GM10847 (cell line): ENCODE results near the gene MMRN1.

ENCODE experiments used
- POLR2A ChIP-seq: IDR thresholded peaks from 2 replicates; pipeline ENCODE4 v1.6.1; 2011; ENCODE audit not compliant: insufficient read length; ENCODE audit errors: extremely low read depth

Gene MMRN1

DNA sequence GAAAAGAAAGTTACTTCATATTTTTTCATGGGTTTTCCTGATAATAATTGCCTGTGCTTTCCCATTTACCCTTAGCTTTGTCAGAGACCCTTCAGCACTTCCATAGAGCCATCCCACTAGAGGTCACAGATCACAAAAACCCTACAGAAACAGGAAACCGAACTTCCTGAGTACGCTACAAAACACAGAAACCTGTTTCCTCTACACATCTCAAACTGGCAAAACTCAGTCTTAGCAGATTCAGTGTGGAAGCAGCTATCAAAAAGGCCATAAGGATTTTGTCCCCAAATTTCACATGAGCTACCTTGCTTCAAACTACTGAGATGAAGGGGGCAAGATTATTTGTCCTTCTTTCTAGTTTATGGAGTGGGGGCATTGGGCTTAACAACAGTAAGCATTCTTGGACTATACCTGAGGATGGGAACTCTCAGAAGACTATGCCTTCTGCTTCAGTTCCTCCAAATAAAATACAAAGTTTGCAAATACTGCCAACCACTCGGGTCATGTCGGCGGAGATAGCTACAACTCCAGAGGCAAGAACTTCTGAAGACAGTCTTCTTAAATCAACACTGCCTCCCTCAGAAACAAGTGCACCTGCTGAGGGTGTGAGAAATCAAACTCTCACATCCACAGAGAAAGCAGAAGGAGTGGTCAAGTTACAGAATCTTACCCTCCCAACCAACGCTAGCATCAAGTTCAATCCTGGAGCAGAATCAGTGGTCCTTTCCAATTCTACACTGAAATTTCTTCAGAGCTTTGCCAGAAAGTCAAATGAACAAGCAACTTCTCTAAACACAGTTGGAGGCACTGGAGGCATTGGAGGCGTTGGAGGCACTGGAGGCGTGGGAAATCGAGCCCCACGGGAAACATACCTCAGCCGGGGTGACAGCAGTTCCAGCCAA lies at the start of gene MMRN1:
Gene MMRN1 (plus strand): TSS at position 206 of the 902 bp plus-strand sequence. CDS start 118 bp downstream, at position 324.
- TF ChIP-seq POLR2A: no peak

DNA sequence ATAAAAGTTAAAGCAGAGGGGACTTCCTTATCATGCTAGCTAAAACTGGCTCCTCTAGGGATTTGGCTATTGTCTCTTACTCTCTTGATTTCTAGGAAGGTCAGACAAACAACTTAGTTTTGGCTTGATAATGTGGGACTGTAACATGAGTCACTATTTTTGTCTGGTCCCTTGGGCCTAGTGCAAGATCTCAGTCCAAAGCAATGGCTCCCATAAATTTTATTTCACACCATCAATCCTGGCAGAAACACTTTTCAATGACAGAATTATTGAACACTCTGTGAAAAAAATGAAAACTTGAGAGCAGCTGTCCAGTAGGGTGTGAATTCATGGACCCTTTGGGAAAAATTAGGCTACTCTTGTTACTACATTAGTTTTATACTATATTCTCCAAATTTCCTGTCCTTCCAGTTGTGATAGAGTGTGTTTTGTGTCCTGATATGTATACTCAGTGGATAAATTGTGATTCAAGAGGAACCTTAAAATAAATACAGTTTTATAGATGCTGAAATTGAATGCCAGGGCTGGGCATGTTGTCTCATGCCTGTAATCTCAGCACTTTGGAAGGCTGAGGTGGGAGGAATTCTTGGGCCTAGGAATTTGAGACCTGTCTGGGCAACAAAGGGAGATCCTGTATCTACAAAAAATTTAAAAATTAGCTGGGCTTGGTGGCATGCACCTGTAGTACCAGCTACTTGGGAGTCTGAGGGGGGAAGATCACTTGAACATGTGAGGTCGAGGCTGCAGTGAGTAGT lies 46.9 kb upstream of the MMRN1 start:
- TF ChIP-seq POLR2A: no peak

- no peak for TF ChIP-seq POLR2A
Observed at GRCh38 chr4:89855236-89855635, 39.4 kb upstream of the MMRN1 start.

DNA sequence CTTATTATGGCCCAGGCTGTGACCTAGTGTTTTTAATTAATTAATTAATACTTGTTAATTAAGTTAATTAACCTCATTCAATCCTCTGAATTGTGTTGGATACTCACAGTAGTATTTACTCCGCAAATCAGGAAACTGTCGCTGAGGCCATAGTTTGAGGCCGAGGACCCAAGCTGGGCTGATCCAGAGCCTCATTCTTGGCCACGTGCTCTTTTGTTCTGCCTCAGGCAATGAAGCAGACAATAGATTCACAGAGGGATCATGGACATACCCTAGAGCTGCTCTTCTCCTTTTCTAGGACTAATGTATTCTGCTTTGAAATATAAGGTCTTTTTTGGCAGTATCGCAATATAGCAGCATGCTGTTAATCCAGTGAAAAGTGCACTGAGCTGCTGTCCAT lies 33.7 kb upstream of the MMRN1 start:
- no peak for TF ChIP-seq POLR2A

DNA sequence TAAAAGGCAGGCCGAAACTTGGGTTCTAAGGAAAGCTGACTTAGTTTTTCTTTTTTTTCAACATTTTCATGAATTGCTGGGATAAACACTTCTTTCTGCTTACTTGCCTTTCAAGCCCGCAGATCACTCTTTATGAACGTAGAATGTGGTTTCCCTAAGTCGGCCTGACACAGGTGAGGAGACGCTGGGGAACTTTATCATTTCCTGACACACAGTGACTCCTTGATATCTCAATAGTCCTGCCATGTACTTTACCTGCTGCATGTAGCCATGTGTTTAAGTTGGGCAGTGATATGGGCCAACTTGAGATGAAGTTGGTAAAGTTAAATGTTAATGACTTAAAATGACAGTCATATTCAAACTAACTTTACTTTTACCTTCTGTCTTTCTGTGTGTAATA lies 31.1 kb upstream of the MMRN1 start:
- no peak for TF ChIP-seq POLR2A

DNA sequence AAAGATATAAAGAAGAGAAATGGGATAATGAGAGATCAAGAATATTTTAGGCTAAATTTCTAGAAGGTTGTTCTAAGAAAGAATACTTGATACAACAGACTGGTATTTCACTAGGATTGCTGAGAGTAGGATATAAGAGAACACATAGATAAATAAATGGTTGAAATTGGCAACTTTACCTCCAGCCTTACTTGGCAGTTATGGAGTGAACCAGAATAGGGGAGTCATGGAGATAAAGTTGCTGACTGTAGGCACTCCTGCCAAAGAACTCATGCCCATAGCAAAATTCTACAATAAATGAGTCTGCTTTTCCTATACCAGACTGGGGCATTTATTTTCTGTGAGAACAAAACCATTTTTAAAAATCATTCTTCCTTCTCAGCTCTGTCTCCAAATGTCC lies 26.4 kb upstream of the MMRN1 start:
- no peak for TF ChIP-seq POLR2A

DNA sequence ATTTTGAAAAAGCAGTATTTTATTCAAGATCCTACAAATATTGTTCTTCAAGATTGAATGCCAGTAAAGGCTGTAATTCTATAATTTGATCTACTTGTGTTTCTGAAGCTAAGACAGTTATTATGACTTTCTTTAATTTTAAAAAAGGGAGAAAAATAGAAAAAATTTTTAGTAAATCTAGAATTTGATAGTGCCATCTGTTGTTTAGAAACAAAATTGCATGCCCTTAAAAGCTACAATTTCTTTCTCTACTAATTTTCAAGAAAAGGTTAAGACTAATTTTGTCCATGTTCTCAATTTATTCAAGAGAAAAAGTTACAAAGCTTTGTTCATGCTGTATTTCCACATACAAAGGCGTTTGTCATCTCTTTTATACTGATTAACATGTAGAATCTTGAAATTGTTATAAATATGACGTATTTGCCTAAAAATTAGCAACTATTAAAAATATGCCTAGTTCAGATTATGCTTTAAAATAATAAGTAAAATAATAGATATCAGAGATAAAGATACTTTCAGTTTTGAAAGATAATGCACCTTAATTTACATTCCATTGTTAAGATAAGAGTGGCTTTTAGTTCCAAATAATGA lies 25.6 kb upstream of the MMRN1 start:
- no peak for TF ChIP-seq POLR2A

- TF ChIP-seq POLR2A: no peak
Observed at GRCh38 chr4:89871211-89871610, 23.4 kb upstream of the MMRN1 start.

DNA sequence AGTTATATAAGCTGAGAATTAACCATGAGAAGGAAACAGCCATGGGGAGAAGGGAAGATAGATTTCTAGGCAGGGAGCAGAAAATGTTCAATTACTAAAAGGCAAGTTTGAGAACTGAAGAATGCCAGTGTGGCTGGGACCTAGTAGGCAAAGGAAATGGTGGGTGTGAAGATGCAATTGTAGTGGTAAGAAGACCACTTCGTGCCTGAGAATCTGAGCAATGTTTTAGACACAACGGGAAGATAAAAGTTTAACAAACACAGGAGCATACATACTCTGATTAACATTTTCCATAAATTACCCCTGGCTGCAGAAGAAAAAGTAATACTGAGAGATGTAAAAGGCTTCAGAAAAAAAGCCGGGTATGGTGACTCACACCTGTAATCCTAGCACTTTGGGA lies 18.1 kb upstream of the MMRN1 start:
- TF ChIP-seq POLR2A: no peak

DNA sequence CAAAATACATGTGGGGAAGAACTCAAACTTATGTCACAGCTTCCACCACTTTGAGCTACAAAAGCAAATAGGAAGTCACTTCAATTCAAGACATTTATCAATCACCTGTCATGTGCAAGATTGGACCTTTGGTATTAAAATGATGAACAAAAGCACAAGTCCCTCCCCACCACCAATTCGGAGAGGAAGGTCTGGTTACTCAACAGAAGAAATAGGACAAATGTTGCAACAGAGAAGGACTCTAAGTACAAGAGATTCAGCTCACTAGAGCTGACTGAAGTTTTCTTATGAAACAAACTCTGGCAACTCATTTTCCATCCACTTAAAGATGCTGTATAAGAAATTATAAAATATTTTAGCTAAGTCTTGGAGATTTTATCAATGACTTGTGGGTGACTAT lies 16.0 kb upstream of the MMRN1 start:
- no peak for TF ChIP-seq POLR2A

DNA sequence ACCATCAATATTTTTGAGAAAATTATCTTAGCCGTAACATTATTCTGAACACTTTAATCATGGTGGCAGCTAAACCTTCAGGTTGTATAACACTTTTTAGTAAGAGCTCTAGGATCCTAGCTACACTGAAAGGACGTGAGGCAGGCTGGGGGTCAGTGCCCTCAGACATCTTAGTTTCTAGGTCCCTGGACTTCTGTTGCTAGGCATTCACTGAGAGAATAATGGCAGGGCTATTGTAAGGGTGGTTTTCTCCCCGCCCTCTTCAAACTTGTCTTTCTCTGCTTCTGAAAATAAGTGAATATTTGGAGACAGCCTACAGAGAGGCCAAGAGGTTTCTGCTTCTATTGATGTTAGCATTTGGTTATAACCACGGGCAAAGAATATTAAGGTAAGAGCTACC lies 15.4 kb upstream of the MMRN1 start:
- no peak for TF ChIP-seq POLR2A

GRCh38 chr4:89889289-89889688 lies 5.4 kb upstream of the MMRN1 start:
- no peak for TF ChIP-seq POLR2A

DNA sequence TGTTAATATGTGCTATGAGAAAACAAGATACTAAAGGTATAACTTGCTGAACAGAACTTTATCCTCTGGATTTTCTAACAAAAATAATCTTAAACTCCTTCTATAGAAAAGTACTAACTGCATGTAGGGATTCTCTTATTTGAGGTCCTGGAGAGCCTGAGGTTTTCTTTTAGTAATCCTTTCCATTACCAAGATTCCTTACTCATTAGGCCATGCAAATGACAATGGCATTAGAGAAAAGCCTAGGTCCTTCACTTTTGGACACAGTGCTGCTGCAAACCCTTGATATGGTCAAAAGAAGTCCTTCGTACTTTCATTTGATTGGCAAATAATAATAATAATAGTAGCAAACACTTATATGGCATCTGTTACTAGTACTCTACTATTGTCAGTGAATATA lies 3.2 kb downstream of the MMRN1 start:
- no peak for TF ChIP-seq POLR2A

- TF ChIP-seq POLR2A: no peak
Observed at GRCh38 chr4:89898304-89898716, 3.7 kb downstream of the MMRN1 start.

DNA sequence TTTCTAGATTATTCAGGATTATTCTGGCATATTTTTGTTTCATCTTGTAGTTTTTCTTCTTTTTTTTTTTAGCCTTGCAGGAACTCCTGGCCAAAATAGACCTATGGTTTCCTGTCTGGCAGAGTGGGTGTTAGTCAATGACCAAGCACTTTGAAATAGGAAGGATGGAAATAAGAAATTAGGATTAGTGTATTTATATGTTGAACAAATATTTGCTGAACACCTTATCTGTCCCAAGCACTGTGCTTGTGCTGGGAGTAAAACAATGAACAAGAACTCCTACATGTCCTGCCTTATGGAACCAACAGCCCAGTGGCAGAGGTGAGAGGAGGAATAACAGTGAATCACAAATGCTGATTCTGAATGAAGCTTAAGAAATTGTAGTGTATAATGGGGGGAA lies 4.5 kb downstream of the MMRN1 start:
- TF ChIP-seq POLR2A: no peak

GRCh38 chr4:89899854-89900253 lies 5.2 kb downstream of the MMRN1 start:
- no peak for TF ChIP-seq POLR2A
